ENCODE results near the gene ASPA. TPM values are rescaled to one million over a fixed set of nuclear protein-coding genes. Genes with fewer than 3 reads are reported as not detected.

The ASPA gene
- total RNA-seq, 6 experiments from 2014 or later = 1.7 to 6.0 (median 4.2) TPM

- intact Hi-C loops (cut with DNase I) = no loop called here
- 58% methylated on average over 6 of the region's 7 CpGs for WGBS (ENCODE audit: insufficient coverage, low coverage, low lambda C conversion rate, missing lambda C conversion rate)
- ATAC-seq (no peak), DNase-seq (no peak)
- TF ChIP-seq POLR2A (IDR thresholded peaks at IDR 0.05) (no peak), CTCF (IDR thresholded peaks at IDR 0.05) (no peak)
- no peak overlapping the region for H3K27ac ChIP-seq
- no peaks in the 10 kb centered on the region for H3K9me3 ChIP-seq
- H3K4me3 ChIP-seq = no peak overlapping the region
- no peaks in the 10 kb centered on the region for H3K27me3 ChIP-seq
- H3K36me3 ChIP-seq = no peaks in the 10 kb centered on the region
- peaks cover 0 to 16% (median 5%) of the 10 kb centered on the region in 4 donors for H3K4me1 ChIP-seq
Measured at GRCh38 chr17:3510090-3510489, 34.3 kb downstream of the ASPA start.

GRCh38 chr17:3511852-3512504, 36.2 kb downstream of the ASPA start:
- DNase-seq = no peak

GRCh38 chr17:3512505-3513171, 36.8 kb downstream of the ASPA start:
- DNase-seq = peak; percentile 64 to 91 (median 87)

More at GRCh38 chr17:3511852-3512504, 36.2 kb downstream of the ASPA start:
- Histone ChIP-seq H3K4me3 (no peak overlapping the region), H3K36me3 (no peaks in the 10 kb centered on the region), H3K9me3 (no peaks in the 10 kb centered on the region), H3K27me3 (no peaks in the 10 kb centered on the region), H3K4me1 (peaks cover 0 to 12% (median 5%) of the 10 kb centered on the region in 4 donors), H3K27ac (peak overlapping the region in 2 of 3 donors; percentile 7 to 33)
- WGBS (ENCODE audit: insufficient coverage, low coverage, low lambda C conversion rate, missing lambda C conversion rate) = 84% methylated on average over 7 of the region's 8 CpGs
- peak in 2 of 4 donors; percentile 13 to 15 for ATAC-seq
- intact Hi-C loops (cut with DNase I) = no loop called here
- TF ChIP-seq CTCF (IDR thresholded peaks at IDR 0.05) (no peak), POLR2A (IDR thresholded peaks at IDR 0.05) (no peak)

More at GRCh38 chr17:3512505-3513171, 36.8 kb downstream of the ASPA start:
- Histone ChIP-seq H3K27me3 (no peaks in the 10 kb centered on the region), H3K27ac (peak overlapping the region; percentile 7 to 37 (median 36)), H3K9me3 (no peaks in the 10 kb centered on the region), H3K4me3 (no peak overlapping the region), H3K4me1 (peaks cover 0 to 12% (median 5%) of the 10 kb centered on the region in 4 donors), H3K36me3 (no peaks in the 10 kb centered on the region)
- ATAC-seq = peak; percentile 82 to 98 (median 95)
- WGBS (ENCODE audit: insufficient coverage, low coverage, low lambda C conversion rate, missing lambda C conversion rate) = 48% methylated on average over 17 of the region's 20 CpGs
- intact Hi-C loops (cut with DNase I) = no loop called here
- no peak for TF ChIP-seq CTCF (IDR thresholded peaks at IDR 0.05)
- TF ChIP-seq POLR2A (IDR thresholded peaks at IDR 0.05) = no peak
